Measurements from ENCODE around the gene SOX10. TPM values are rescaled to one million over a fixed set of nuclear protein-coding genes. Genes with fewer than 3 reads are reported as not detected.

The SOX10 gene
- total RNA-seq, 1 experiment from 2014 or later = 2.7 TPM

- POLR2A ChIA-PET = no interaction called here
- H3K27ac Mint-ChIP-seq = no peak overlapping the region
- H3K27me3 Mint-ChIP-seq (ENCODE audit: low read depth) = no peaks in the 10 kb centered on the region; the same call in 1 of the 2 replicates
- no peaks in the 10 kb centered on the region for H3K4me1 Mint-ChIP-seq
- no peaks in the 10 kb centered on the region for H3K9me3 Mint-ChIP-seq
- no peak for DNase-seq (ENCODE audit: low spot score)
- H3K36me3 Mint-ChIP-seq = peaks cover 9% of the 10 kb centered on the region
- no peak overlapping the region for H3K4me3 Mint-ChIP-seq
- no peak for TF ChIP-seq TEAD4 (CRISPR knock-in tag; IDR thresholded peaks at IDR 0.05)
- no peak for TF ChIP-seq ATF3 (CRISPR knock-in tag; conservative IDR thresholded peaks at IDR 0.05)
- TF ChIP-seq CTCF (IDR thresholded peaks at IDR 0.05) = no peak
- no peak for TF ChIP-seq ESRRA (CRISPR knock-in tag; IDR thresholded peaks at IDR 0.05; ENCODE audit: borderline replicate concordance)
- TF ChIP-seq ZNF396 (CRISPR knock-in tag; IDR thresholded peaks at IDR 0.05; ENCODE audit: borderline replicate concordance) = no peak
- no peak for TF ChIP-seq STAT6 (CRISPR knock-in tag; conservative IDR thresholded peaks at IDR 0.05; ENCODE audit: low read depth)
- no peak for TF ChIP-seq EMX1 (CRISPR knock-in tag; IDR thresholded peaks at IDR 0.05)
- no peak for TF ChIP-seq RELA (CRISPR knock-in tag; IDR thresholded peaks at IDR 0.05; ENCODE audit: borderline replicate concordance)
- TF ChIP-seq OVOL2 (CRISPR knock-in tag; IDR thresholded peaks at IDR 0.05; ENCODE audit: borderline replicate concordance) = no peak
- no peak for TF ChIP-seq ZNF121 (CRISPR knock-in tag; IDR thresholded peaks at IDR 0.05)
- TF ChIP-seq CREB1 (CRISPR knock-in tag; IDR thresholded peaks at IDR 0.05) = no peak
- TF ChIP-seq ZSCAN18 (CRISPR knock-in tag; IDR thresholded peaks at IDR 0.05) = no peak
- TF ChIP-seq ZNF138 (CRISPR knock-in tag; conservative IDR thresholded peaks at IDR 0.05) = no peak
- CTCF ChIA-PET = interaction anchor here (2.4 kb wide), 1 partner anchor 8 kb away, joined by 9 read pairs; no protein-coding TSS in a partner anchor
- no peak for ATAC-seq
These were observed 58.6 kb downstream of the SOX10 start for GRCh38 chr22:37925767-37926166.

GRCh38 chr22:37925330-37925729 is 59.0 kb downstream of the SOX10 start:
- ChIA-PET POLR2A (no interaction called here), CTCF (interaction anchor here (1.4 to 2.4 kb wide), 2 partner anchors 9 to 108 kb away, joined by 4 to 9 read pairs; no protein-coding TSS in a partner anchor)
- DNase-seq (ENCODE audit: low spot score) = no peak
- Mint-ChIP-seq H3K27me3 (ENCODE audit: low read depth) (no peaks in the 10 kb centered on the region; the same call in 1 of the 2 replicates), H3K9me3 (no peaks in the 10 kb centered on the region), H3K4me3 (no peak overlapping the region), H3K27ac (no peak overlapping the region), H3K36me3 (peaks cover 9% of the 10 kb centered on the region), H3K4me1 (no peaks in the 10 kb centered on the region)
- ATAC-seq = no peak
- TF ChIP-seq KAT7 (CRISPR knock-in tag; IDR thresholded peaks at IDR 0.05; ENCODE audit: borderline replicate concordance) (no peak), FOXP4 (CRISPR knock-in tag; IDR thresholded peaks at IDR 0.05) (no peak), GRHL2 (CRISPR knock-in tag; IDR thresholded peaks at IDR 0.05; ENCODE audit: insufficient replicate concordance, severe bottlenecking) (no peak), MXD4 (CRISPR knock-in tag; IDR thresholded peaks at IDR 0.05; ENCODE audit: borderline replicate concordance) (no peak), ESRRA (CRISPR knock-in tag; IDR thresholded peaks at IDR 0.05; ENCODE audit: borderline replicate concordance) (no peak), TEAD4 (CRISPR knock-in tag; IDR thresholded peaks at IDR 0.05) (no peak), MYBL2 (CRISPR knock-in tag; IDR thresholded peaks at IDR 0.05) (no peak), ZSCAN18 (CRISPR knock-in tag; IDR thresholded peaks at IDR 0.05) (no peak), MLX (CRISPR knock-in tag; IDR thresholded peaks at IDR 0.05) (no peak), RELA (CRISPR knock-in tag; IDR thresholded peaks at IDR 0.05; ENCODE audit: borderline replicate concordance) (no peak), OVOL2 (CRISPR knock-in tag; IDR thresholded peaks at IDR 0.05; ENCODE audit: borderline replicate concordance) (no peak), ZBTB43 (CRISPR knock-in tag; IDR thresholded peaks at IDR 0.05) (no peak), SMAD3 (CRISPR knock-in tag; IDR thresholded peaks at IDR 0.05; ENCODE audit: borderline replicate concordance) (no peak), NR2C2 (CRISPR knock-in tag; IDR thresholded peaks at IDR 0.05) (no peak), RORB (CRISPR knock-in tag; IDR thresholded peaks at IDR 0.05) (no peak)

All from WTC11 (cell line).